Astrocyte (in vitro differentiated cells and primary cell): ENCODE data around the gene FAM53A.

Experiments used
- CTCF ChIP-seq: IDR thresholded peaks from 2 replicates; pipeline ENCODE4 v1.5.1; 2011; ENCODE audit warnings: low read depth, mild to moderate bottlenecking, inconsistent platforms, low read length, moderate library complexity; ENCODE audit not compliant: insufficient read depth
- EZH2 ChIP-seq: IDR thresholded peaks from 2 replicates; pipeline ENCODE4 v1.6.1; 2012; ENCODE audit warnings: mild to moderate bottlenecking, low read length, inconsistent platforms; ENCODE audit not compliant: insufficient read depth

- TF ChIP-seq CTCF (no peak), EZH2 (no peak)
These were observed 81.3 kb downstream of the FAM53A start for GRCh38 chr4:1602655-1603412.
